ENCODE measurements around the gene MPPED2.

The MPPED2 gene

DNA sequence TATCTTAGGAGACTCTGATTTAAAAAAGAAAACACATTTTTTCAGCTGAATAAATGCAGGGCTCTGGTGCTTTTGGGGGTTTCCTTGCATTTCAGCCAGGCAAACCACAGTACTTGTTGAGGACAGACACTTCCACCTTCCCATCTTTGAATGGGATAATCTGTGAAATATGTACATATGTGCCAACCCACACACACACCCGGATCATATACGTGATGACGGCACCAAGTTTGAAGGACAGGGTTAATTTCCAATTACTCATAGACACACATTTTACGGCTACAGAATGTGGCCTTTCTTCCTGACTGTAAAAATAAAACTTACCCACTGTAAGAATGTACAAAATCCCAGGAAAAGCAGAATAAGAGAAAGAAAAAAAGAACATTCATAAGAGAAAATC, 104.4 kb downstream of the MPPED2 start:
- DNase-seq, result no peak

- DNase-seq, result no peak
Observed at GRCh38 chr11:30481330-30481729, 104.8 kb downstream of the MPPED2 start.

GRCh38 chr11:30479899-30480298, 106.3 kb downstream of the MPPED2 start:
- no peak for DNase-seq

GRCh38 chr11:30478923-30479322, 107.2 kb downstream of the MPPED2 start:
- DNase-seq, result no peak

DNA sequence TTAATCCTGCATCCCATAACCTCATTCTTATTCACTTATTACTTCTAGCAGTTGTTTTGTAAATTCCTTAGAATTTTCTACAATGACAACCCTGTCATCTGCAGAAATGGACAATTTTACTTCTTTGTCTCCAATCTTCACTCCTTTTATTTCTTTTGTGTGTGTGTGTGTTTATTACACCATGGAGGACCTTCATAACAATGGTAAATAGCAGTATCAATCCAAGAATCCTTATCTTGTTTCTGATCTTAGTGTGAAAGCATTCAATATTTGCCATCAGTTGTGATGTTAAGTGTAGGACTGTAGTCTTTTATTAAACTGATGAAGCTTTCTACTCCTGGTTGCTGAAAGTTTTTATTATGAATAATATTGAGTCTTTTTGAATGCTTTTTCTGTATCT, 109.1 kb downstream of the MPPED2 start:
- no peak for DNase-seq

DNA sequence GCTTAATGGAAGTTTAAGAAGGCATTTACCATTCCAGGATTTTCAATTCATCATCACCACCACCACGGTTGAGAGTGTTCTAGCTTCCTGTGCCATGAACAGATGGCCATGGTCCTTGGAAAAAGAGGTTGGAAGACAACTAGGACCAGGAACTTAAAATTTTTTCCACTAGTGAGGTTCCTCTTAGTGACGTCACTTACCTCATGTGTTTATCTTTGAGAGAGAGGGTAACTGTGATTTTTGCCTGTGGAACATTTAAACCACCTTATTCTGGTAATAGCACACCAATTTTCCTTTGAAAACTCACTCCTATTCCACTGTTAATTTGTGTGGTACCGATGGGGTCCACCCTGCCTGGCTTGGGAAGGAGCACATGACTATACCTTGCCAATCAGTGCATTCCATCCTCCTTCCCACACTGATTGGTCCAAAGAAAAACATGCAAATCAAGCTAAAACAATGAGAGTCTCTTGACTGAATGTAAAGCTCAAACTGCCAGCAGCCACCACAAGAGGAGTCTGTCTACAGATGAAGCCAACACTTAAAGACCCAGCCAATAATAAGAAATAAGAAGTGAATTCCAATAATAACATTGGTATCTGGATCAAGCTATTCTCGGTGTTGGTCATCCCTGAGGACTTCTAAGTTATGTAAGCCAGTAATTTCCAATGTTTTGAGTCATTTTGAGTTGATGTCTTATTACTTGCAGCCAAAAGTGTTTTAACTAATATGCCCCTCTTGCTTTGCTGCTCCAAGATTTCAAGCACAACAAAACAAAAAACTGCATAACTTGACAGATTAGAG, 111.8 kb downstream of the MPPED2 start:
- no peak for DNase-seq

DNA sequence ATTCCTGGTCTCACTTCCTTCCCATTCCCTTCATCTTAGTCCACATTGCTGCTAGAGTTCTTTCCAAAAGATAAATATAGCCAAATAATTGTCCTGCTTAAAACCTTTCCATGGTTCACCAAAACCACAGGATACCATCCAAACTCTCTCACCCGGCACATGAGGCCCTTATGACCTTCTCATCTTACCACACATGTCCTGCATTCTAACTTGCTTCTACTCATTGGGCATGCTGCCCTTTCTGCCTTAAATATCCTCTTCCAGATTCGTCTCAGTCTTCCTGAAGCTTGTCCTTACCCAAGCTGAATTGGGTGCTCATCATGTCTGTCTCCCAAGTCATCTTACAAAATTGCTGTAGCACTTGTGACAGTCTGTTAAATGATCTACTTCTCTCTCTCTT, 114.9 kb downstream of the MPPED2 start:
- DNase-seq, result no peak

- DNase-seq, result no peak
Observed at GRCh38 chr11:30468881-30469280, 117.3 kb downstream of the MPPED2 start.

- no peak for DNase-seq
Observed at GRCh38 chr11:30467176-30467575, 119.0 kb downstream of the MPPED2 start.

- DNase-seq, result no peak
Observed at GRCh38 chr11:30465623-30466022, 120.5 kb downstream of the MPPED2 start.

DNA sequence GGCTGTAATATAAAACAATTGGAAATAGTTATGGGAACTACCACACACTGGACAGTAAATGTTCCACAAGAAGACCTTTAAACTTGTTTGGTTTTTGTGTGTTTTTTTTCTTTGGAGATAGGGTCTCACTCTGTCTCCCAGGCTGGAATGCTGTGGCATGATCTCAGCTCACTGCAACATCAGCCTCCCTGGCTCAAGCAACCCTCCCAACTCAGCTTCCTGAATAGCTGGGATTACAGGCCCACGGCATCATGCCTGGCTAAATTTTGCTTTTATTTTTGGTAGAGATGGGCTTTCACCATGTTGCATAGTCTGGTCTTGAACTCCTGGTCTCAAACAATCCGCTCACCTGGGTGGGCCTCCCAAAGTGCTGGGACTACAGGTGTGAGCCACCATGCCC, 121.0 kb downstream of the MPPED2 start:
- DNase-seq, result no peak

DNA sequence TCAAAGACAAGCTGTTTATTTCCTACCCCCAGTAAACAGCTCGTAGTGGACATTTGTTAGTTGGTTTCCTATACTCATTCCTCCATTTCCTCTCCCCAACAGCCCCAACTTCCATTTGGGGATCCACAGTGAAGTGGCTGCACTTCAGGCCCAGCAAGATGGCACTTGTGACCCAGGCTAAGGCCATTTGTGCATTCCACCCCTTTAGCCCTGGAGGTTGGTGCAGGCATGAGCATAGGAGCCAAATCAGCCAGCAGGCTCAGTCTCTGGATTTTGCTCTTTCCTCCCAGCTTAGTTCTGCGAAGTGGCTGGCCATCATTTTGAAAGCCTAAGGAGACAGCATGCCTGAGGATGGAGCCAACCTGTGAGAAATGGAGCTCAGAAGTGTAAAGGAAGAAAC, 122.9 kb downstream of the MPPED2 start:
- no peak for DNase-seq

DNA sequence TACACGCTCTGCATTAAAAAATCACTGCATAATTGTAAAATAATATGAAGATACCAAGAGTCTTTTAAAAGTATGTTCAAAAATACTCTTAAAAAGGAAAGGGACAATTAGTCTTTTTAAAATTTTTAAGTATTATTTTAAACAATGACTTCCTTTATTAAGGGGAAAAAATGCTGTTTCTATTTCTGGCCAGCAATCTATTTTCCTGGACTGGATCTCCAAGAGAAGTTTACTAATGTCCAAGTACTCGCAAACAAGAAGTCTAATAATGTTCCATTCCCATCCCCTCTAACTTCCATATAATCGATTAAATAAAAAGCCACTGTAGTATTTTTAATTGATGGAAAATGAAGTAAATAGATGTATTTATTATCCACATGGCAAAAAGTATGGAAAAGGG, 123.7 kb downstream of the MPPED2 start:
- DNase-seq, result no peak

GRCh38 chr11:30459821-30460220, 126.3 kb downstream of the MPPED2 start:
- no peak for DNase-seq

DNA sequence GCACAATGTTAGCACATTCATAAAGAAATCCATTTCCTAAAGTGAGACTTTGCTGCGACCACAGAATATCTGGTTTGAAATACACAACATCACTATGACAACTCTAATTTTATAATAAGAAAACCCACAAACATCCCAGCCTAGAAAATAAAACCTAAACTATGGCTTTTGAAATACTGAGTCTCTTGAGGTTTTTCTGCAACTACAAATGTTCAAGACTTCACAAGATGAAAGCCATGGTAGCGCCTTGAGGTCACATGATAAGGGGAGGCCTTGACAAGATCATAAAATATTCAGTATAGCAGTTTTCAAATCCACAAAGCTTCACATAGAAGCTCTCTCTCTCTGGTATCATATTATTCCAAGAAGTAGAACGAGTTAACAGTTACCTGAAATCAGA, 126.8 kb downstream of the MPPED2 start:
- no peak for DNase-seq

- DNase-seq, result no peak
Observed at GRCh38 chr11:30458541-30458940, 127.6 kb downstream of the MPPED2 start.

- no peak for DNase-seq
Observed at GRCh38 chr11:30457087-30457486, 129.1 kb downstream of the MPPED2 start.

GRCh38 chr11:30455025-30455424, 131.1 kb downstream of the MPPED2 start:
- DNase-seq, result no peak

- DNase-seq, result no peak
Observed at GRCh38 chr11:30454541-30454940, 131.6 kb downstream of the MPPED2 start.

DNA sequence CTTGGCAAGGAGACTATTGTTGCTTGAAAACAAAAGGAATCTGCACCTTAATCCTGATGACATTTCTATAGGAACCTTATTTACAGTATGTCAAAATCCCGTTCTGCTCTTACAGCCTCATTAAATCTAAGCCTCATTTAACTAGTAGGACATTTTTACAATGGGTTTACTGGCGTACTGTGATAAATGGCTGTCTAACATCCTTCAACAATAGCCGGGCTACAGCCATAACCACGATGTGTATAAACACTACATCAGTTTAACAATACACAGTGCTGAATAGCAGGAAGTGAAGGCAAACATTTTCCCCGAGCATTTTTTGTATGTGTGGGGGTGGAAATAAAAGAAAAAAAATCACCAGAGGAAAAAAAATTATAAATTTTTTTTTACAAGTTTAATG, 132.0 kb downstream of the MPPED2 start:
- DNase-seq, result no peak

- no peak for DNase-seq
Observed at GRCh38 chr11:30453705-30454104, 132.4 kb downstream of the MPPED2 start.

DNA sequence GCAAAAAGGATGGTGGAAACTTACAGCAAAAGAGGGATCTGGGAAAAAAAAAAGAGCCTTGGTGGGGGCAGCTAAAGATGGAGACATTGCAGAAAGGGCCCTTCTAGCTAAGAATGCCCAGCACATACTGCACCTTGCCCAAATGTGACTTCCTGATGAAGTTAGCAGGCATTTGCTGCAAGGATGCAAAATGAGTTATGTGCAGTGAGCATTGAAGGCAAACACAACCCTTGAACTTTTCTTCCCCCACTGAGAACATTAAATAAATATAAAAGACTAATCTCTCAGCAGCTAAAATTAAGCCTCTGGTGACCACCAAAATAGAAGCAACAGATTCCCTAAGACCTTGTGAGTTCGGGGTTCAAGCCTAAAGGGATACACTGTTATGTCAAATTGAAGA, 133.3 kb downstream of the MPPED2 start:
- no peak for DNase-seq

GRCh38 chr11:30452114-30452513, 134.0 kb downstream of the MPPED2 start:
- DNase-seq, result no peak

GRCh38 chr11:30451626-30452025, 134.5 kb downstream of the MPPED2 start:
- no peak for DNase-seq

DNA sequence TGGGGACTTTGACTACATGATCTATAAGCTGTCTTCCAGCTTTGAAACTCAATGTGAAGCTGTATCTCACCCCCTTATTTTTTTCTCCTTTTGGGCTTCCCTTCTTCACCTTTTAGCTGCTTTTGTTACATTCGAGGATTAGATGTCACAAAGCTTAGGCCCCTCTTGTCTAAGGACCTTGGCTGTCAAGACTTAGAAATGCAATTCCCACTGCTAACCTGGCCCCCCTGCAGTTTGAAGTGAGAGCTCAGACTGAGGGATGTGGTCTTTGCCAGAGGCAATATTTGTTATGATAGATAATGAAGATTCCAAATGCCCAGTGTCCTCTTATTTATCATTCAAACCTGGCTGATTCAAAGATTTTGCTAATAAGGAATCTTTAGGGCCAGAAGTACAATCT, 135.0 kb downstream of the MPPED2 start:
- no peak for DNase-seq

All from NCI-H1092 (cell line).